Activated CD4-positive, CD25-positive, alpha-beta regulatory T cell treated with anti-CD3 and anti-CD28 coated beads, Interleukin-2, amount 50 U/mL, for 72 hours (primary cell): ENCODE measurements around the gene PRKCQ.
"Not testable (repeated sequence)": the region's sequence is repeated elsewhere in the genome, so short reads cannot be mapped to it uniquely, and the experiment has no call there.

Experiments used
- DNase-seq: peaks from one replicate; pipeline ENCODE4 v3.0.0; 2021

The PRKCQ gene

GRCh38 chr10:6592080-6592479 is 12.0 kb upstream of the PRKCQ start:
- no peak for DNase-seq

DNA sequence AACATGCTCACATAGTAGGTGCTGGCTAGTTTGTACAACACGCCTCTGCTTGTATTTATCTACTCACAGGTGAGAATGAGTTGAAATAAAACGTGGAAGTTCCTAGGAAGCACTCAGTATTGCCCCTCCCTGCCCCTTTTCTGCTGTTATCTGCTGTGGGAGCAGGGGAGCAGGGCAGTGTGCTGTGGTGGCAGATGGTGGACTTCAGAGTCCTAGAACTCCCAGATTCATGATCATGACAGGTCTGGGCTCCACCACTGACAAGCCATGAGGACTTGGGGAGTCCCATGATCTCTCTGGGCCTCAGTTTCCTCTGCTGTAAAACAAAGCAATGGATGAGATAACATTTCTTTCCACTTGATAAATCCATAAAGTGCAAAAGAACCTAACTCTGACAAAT is 11.6 kb upstream of the PRKCQ start:
- no peak for DNase-seq

- no peak for DNase-seq
Measured at GRCh38 chr10:6590100-6590499, 10.0 kb upstream of the PRKCQ start.

- no peak for DNase-seq
Measured at GRCh38 chr10:6589287-6590094, 9.4 kb upstream of the PRKCQ start.

- no peak for DNase-seq
Measured at GRCh38 chr10:6588845-6589244, 8.8 kb upstream of the PRKCQ start.

DNA sequence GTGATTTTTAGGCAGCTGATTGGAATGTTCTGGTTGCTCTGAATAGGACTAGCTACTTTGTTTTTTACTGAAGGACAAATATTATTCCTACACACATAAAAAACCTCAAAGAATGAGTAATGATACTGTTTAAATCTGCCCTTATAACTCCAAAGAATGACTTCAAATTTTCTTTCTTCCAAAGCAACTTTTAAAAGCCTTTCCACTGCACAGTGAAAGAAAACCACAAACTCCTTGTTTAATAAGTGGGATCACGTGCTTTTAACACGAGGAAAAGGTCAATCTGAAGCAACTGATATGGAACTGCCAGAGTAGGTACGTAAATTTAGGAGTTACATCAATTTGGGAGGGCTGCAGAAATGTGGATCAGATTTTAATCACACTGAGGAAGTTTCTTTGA is 8.0 kb upstream of the PRKCQ start:
- no peak for DNase-seq

DNA sequence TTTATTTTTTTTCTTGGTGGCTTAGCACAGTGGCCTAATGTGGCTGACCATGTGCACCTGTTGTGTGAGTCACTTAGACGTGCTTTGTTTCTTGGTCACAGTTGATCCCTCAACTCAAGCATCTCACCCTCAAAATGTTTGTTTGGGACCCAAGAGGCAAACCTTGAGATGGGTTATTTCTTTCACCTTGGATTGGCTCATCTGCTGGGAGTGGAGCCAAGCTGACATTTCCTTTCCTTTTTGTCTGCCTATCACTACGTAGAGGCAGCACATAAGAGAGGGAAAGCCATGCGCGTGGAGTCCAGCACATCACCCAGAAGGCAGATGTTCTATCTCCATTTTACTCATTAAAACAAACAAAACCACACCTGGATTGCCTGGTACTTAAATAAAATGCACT is 6.4 kb upstream of the PRKCQ start:
- DNase-seq: no peak

GRCh38 chr10:6583447-6583846 is 3.4 kb upstream of the PRKCQ start:
- DNase-seq: peak; percentile 59

DNA sequence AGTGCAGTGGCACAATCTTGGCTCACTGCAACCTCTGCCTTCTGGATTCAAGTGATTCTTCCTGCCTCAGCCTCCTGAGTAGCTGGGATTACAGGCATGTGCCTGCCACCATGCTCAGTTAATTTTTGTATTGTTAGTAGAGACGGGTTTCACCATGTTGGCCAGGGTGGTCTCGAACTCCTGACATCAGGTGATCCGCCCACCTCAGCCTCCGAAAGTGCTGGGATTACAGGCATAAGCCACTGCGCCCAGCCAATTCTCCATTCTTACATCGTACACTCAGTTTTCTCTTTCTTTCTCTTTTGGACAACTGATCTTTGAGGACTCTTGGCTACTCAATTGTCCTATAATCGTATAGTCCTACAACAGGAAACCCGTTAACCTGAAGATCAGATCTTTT is 2.8 kb upstream of the PRKCQ start:
- DNase-seq: not testable (repeated sequence)

DNA sequence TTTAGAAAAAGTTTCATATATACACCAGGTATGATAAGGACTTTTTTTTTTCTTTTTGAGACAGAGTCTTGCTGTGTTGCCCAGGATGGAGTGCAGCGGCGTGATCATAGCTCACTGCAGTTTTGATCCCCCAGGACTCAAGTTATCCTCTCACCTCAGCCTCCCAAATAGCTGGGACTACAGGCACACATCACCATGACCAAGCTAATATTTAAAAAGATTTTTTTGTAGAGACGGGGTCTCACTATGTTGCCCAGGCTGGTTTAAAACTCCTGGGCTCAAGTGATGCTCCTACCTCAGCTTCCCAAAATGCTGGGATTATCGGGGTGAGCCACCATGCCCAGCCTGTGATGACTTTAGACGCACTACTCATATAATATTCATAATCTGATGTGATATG is 2.2 kb upstream of the PRKCQ start:
- DNase-seq: no peak

- no peak for DNase-seq
Measured at GRCh38 chr10:6581778-6582228, 1.7 kb upstream of the PRKCQ start.

DNA sequence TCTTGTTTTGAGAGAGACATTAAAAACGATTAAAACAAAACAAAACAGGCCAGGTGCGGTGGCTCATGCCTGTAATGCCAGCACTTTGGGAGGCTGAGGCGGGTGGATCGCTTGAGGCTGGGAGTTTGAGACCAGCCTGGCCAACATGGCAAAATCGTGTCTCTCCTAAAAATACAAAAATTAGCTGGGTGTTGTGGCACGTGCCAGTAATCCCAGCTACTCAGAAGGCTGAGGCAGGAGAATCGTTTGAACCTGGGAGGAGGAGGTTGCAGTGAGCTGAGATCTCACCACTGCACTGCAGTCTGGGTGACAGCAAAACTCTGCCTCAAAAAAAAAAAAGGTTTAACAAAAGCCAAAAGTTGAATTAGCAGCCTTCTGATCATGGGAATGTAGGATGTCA is 1.1 kb upstream of the PRKCQ start:
- DNase-seq: not testable (repeated sequence)

DNA sequence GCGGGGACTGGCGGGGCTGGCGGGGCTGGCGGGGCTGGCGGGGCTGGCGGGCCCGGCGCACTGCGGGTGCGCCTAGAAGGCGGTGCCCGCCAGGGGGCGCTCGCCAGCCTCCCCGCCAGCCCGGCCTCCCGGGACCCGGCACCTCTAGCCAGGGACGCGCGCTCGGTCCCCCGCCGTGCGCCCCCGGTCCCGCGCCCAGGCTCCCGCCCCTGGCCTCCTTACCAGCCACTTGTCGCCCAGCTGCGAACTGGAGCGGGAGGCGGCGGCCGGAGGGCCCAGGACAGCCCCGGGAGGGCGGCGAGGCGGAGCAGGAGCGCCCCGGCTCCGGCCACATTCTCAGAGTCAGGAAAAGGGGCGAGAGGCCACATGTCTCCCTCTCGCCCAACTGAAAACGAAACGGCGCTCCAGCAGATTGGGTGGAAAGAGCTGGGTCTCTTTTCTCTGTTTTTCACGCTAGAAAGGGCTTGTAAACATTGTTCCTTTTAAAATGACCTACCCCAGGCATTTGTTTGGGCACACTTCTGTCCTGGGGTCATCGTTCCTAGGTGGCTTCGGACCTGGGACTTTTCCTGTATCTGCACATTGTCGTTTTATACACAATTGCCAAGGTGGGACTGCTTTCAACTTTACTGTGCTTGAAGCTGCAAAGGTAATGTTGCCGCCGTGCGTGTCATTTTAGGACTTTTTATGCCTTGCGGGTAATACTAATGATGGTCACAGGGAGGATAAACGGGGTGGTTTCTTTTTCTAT is 378 bp upstream of the PRKCQ start:
- DNase-seq: peak; percentile 94

- no peak for DNase-seq
Measured at GRCh38 chr10:6579183-6579903, 733 bp downstream of the PRKCQ start.

DNA sequence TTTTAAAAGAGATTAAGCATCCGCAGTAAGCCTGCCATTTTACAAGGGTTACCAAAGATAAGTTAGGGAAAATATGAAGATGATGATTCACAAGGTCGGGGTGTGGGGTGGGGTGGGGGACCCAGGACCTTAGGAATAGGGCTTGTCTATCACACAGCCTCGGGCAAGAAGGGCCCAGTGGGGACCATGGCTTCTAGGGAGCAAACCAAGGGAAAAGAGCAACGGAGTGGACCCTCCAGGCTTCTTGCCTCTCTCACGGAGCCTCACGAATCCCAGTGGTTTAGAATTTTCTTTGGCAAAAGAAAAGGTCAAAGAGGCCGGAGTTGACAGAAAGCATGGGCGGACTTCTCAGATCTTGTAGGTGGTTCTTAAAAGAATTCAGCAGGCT is 1.3 kb downstream of the PRKCQ start:
- DNase-seq: no peak

DNA sequence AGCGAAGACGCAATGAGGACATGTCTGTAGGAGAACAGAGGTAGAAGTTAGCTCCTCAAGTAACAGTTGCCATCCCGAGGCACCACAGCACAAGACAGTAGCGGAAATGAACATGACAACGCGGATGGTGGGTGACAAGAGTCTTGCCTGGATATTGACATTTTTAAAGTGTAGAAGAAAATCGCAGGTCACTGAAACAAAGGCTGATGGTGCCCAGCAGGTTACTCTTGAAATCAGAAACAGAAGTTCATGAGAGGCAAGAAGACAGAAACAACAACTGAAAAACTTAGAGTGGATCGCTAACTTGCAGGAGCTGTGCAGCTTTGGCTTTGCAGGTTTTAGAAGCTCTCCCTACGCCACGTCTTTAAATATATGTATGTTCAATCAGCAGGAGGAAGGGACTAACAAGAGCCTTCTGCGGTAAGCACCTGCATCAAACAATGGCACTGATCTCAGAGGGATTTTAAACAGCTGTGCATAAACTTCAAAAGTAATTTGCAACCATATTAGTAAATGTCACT is 1.8 kb downstream of the PRKCQ start:
- no peak for DNase-seq

- no peak for DNase-seq
Measured at GRCh38 chr10:6576326-6576725, 3.8 kb downstream of the PRKCQ start.

GRCh38 chr10:6574664-6575176 is 5.4 kb downstream of the PRKCQ start:
- DNase-seq: no peak

GRCh38 chr10:6570893-6571292 is 9.2 kb downstream of the PRKCQ start:
- DNase-seq: no peak

DNA sequence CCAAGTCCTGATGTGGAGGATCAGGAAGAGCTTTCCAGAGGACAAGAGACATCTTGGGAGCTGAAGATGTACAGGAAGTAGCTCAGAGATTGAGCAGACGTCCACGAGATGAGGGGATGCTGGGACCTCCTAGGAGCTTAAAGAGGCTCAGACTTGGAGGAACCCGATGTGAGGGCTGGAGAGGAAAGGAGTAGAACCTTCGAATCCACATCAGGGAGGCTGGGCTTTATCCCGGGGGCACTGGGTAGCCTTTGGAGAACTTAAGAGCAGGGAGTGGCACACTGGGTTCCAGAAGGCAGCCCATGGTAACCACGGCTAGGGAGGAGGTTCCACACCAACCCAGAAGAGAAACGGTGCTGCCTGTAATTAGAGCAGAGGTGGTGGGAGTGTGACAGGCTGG is 10.8 kb downstream of the PRKCQ start:
- no peak for DNase-seq

GRCh38 chr10:6567884-6568283 is 12.2 kb downstream of the PRKCQ start:
- DNase-seq: no peak

GRCh38 chr10:6567203-6567703 is 12.8 kb downstream of the PRKCQ start:
- no peak for DNase-seq

DNA sequence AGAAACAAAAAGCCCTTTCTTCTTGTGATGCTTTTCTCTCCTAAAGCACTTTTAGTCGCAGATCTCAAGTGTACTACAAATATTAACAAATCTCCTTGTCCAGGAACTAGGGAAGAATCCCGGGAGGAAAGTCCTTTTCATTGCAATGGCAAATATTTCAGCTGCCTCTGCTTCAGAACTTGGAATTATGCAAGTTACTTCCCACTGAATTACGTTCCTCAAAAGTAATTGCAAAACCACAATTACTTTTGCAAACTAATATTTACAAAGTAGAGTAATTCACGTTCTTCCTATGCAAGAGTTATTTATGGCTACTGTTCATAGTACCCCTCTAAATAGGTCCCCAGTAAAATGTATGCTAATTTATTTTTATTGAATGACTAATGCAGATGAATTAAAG is 14.5 kb downstream of the PRKCQ start:
- DNase-seq: no peak
